ENCODE measurements around the gene NEK7. TPM values are rescaled to one million over a fixed set of nuclear protein-coding genes. Genes with fewer than 3 reads are reported as not detected.

Gene NEK7
- total and polyA plus RNA-seq, 2 of the 4 experiments (the other 2 are of a cell fraction), result 89.0 to 467 TPM

GRCh38 chr1:198326915-198327314, 170.1 kb downstream of the NEK7 start:
- Histone ChIP-seq H3K56ac (ENCODE audit: extremely low read depth, insufficient read depth, low read length) (no peak overlapping the region), H2BK20ac (ENCODE audit: low read depth, low read length) (no peak overlapping the region), H3K4me1 (ENCODE audit: control insufficient read depth, insufficient read depth, low read length) (no peaks in the 10 kb centered on the region), H3K9me3 (ENCODE audit: control insufficient read depth, insufficient read depth, low read length) (no peaks in the 10 kb centered on the region), H4K5ac (ENCODE audit: low read depth, low read length) (no peak overlapping the region), H2BK5ac (ENCODE audit: low read depth, low read length, poor library complexity, severe bottlenecking) (no peak overlapping the region), H2AK5ac (ENCODE audit: low read depth, low read length) (no peak overlapping the region), H3K18ac (ENCODE audit: low read depth, low read length) (no peak overlapping the region), H3K79me1 (ENCODE audit: low read depth in 1 of 2, low read length in 2 of 2) (no peaks in the 10 kb centered on the region), H4K8ac (ENCODE audit: low read depth in 2 of 2, low read length in 2 of 2) (no peak overlapping the region), H2BK15ac (ENCODE audit: low read depth, low read length) (no peak overlapping the region), H2AK9ac (replicated peaks; ENCODE audit: low read depth, low read length, poor library complexity) (no peak overlapping the region), H3K9me1 (ENCODE audit: insufficient read depth, low read length) (no peaks in the 10 kb centered on the region), H2AFZ (replicated peaks; ENCODE audit: low read length, poor library complexity) (no peak overlapping the region), H3K4ac (ENCODE audit: low read depth, low read length) (no peak overlapping the region), H2BK120ac (ENCODE audit: low read depth, low read length) (no peak overlapping the region), H3K9ac (ENCODE audit: low read depth, low read length) (no peak overlapping the region), H3K27ac (ENCODE audit: insufficient read depth, low read length) (no peak overlapping the region), H3K36me3 (ENCODE audit: control insufficient read depth, insufficient read depth, low read length) (no peaks in the 10 kb centered on the region), H3K23ac (ENCODE audit: low read depth, low read length) (no peak overlapping the region), H3K4me2 (ENCODE audit: low read depth, low read length) (no peak overlapping the region), H3K27me3 (ENCODE audit: control insufficient read depth, insufficient read depth, low read length) (no peaks in the 10 kb centered on the region), H4K91ac (ENCODE audit: insufficient read depth, low read depth, low read length) (no peak overlapping the region), H4K20me1 (ENCODE audit: insufficient read depth, low read length) (no peaks in the 10 kb centered on the region), H3K14ac (replicated peaks; ENCODE audit: low read depth, low read length) (no peak overlapping the region), H3K4me3 (ENCODE audit: insufficient read depth, low read depth, low read length) (no peak overlapping the region)
- ATAC-seq (ENCODE audit: low read depth), result no peak
- WGBS, 2 experiments (ENCODE audit: extremely low coverage in 2 of 2, insufficient read length in 1 of 2), result no CpG with 5 or more reads among the region's 4 CpGs
- intact Hi-C loops (cut with micrococcal nuclease), result no loop called here
- DNase-seq, result no peak
- in situ Hi-C loops (cut with MboI; ENCODE audit: low sequenced_read_pairs), result no loop called here
- TF ChIP-seq RAD21 (IDR thresholded peaks at IDR 0.05; ENCODE audit: low read length) (no peak), USF2 (IDR thresholded peaks at IDR 0.05; ENCODE audit: low read depth, low read length) (no peak), CTCF (conservative IDR thresholded peaks at IDR 0.05; ENCODE audit: low read depth, low read length) (no peak), CEBPB (IDR thresholded peaks at IDR 0.05; ENCODE audit: low read depth, low read length) (no peak), MAZ (IDR thresholded peaks at IDR 0.05; ENCODE audit: borderline replicate concordance, low read depth, low read length) (no peak), MXI1 (IDR thresholded peaks at IDR 0.05; ENCODE audit: borderline replicate concordance, low read depth, low read length) (no peak), BHLHE40 (IDR thresholded peaks at IDR 0.05; ENCODE audit: low read depth, low read length) (no peak), SMC3 (IDR thresholded peaks at IDR 0.05; ENCODE audit: low read depth, low read length) (no peak), NFE2L2 (IDR thresholded peaks at IDR 0.05; ENCODE audit: low read depth, low read length) (no peak), CHD1 (IDR thresholded peaks at IDR 0.05; ENCODE audit: low read depth, low read length) (no peak), FOS (IDR thresholded peaks at IDR 0.05; ENCODE audit: low read depth, low read length) (no peak), RCOR1 (IDR thresholded peaks at IDR 0.05; ENCODE audit: insufficient replicate concordance, low read length) (no peak), RFX5 (IDR thresholded peaks at IDR 0.05; ENCODE audit: low read depth, low read length) (no peak), ELK1 (IDR thresholded peaks at IDR 0.05; ENCODE audit: borderline replicate concordance, low read depth, low read length) (no peak), MAFK (IDR thresholded peaks at IDR 0.05; ENCODE audit: low read depth, low read length) (no peak)
- POLR2A ChIA-PET (ENCODE audit: unreplicated experiment), result interaction anchor here (0.6 kb wide), 1 partner anchor 347 kb away, joined by 5 read pairs; no protein-coding TSS in a partner anchor
- CTCF ChIA-PET, result interaction anchor here (0.6 kb wide), 1 partner anchor 12 kb away, joined by 3 read pairs; no protein-coding TSS in a partner anchor
- no TSS peak for BruUV-seq (replicated peaks)
- dilution Hi-C loops (cut with HindIII; ENCODE audit: low sequenced_read_pairs, unreplicated experiment), result no loop called here
